ENCODE measurements around the gene ZNF484.

- no peak for TF ChIP-seq MYC (IDR thresholded peaks at IDR 0.05; ENCODE audit: low read depth, low read length)
- TF ChIP-seq, protein P1, sequence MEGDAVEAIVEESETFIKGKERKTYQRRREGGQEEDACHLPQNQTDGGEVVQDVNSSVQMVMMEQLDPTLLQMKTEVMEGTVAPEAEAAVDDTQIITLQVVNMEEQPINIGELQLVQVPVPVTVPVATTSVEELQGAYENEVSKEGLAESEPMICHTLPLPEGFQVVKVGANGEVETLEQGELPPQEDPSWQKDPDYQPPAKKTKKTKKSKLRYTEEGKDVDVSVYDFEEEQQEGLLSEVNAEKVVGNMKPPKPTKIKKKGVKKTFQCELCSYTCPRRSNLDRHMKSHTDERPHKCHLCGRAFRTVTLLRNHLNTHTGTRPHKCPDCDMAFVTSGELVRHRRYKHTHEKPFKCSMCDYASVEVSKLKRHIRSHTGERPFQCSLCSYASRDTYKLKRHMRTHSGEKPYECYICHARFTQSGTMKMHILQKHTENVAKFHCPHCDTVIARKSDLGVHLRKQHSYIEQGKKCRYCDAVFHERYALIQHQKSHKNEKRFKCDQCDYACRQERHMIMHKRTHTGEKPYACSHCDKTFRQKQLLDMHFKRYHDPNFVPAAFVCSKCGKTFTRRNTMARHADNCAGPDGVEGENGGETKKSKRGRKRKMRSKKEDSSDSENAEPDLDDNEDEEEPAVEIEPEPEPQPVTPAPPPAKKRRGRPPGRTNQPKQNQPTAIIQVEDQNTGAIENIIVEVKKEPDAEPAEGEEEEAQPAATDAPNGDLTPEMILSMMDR (IDR thresholded peaks at IDR 0.05; ENCODE audit: extremely low read depth in 1 of 2, insufficient read depth in 1 of 2, low read depth in 1 of 2, low read length in 2 of 2): no peak
- no peak for TF ChIP-seq JUN (IDR thresholded peaks at IDR 0.05; ENCODE audit: borderline replicate concordance, insufficient read depth, insufficient read length, low read depth)
- no peak for TF ChIP-seq POLR2A (IDR thresholded peaks at IDR 0.05; ENCODE audit: low read depth, low read length)
- no peak for TF ChIP-seq GATA2 (IDR thresholded peaks at IDR 0.05; ENCODE audit: insufficient read depth, insufficient read length, low read depth, low read length)
- TF ChIP-seq MAX (IDR thresholded peaks at IDR 0.05; ENCODE audit: insufficient read depth, insufficient read length): no peak
- TF ChIP-seq EZH2 (IDR thresholded peaks at IDR 0.05; ENCODE audit: borderline replicate concordance, low read depth, low read length, severe bottlenecking): no peak
- TF ChIP-seq POLR2AphosphoS5 (IDR thresholded peaks at IDR 0.05; ENCODE audit: insufficient read depth, low read depth, low read length): no peak
- TF ChIP-seq FOS (IDR thresholded peaks at IDR 0.05; ENCODE audit: borderline replicate concordance, insufficient read depth, low read length): no peak
Measured at GRCh38 chr9:92890761-92891160, 12.9 kb upstream of the ZNF484 start.
